Measurements from ENCODE around the gene GIMAP5. TPM values are rescaled to one million over a fixed set of nuclear protein-coding genes. Genes with fewer than 3 reads are reported as not detected.

Gene GIMAP5
- 3.7 TPM for total RNA-seq

- DNase-seq = no peak
Observed at GRCh38 chr7:150737265-150738055, at the start of gene GIMAP5. Gene GIMAP5 (plus strand): TSS chr7:150737418. CDS start chr7:150740885, 3,467 bp downstream.

- no peak for DNase-seq
Observed at GRCh38 chr7:150688630-150689029, 48.6 kb upstream of the GIMAP5 start.

- DNase-seq = no peak
Observed at GRCh38 chr7:150695654-150696053, 41.6 kb upstream of the GIMAP5 start.

- DNase-seq = no peak
Observed at GRCh38 chr7:150703209-150703608, 34.0 kb upstream of the GIMAP5 start.

- no peak for DNase-seq
Observed at GRCh38 chr7:150715293-150715692, 21.9 kb upstream of the GIMAP5 start.

- no peak for DNase-seq
Observed at GRCh38 chr7:150715738-150716137, 21.5 kb upstream of the GIMAP5 start.

GRCh38 chr7:150716368-150716767 lies 20.9 kb upstream of the GIMAP5 start, which contains the start of gene GIMAP1:
Gene GIMAP1 (plus strand): TSS chr7:150716613. CDS start chr7:150719048, 2,435 bp downstream.
- no peak for DNase-seq

GRCh38 chr7:150716939-150717338 lies 20.3 kb upstream of the GIMAP5 start:
- DNase-seq = no peak

GRCh38 chr7:150717814-150718420 lies 19.3 kb upstream of the GIMAP5 start:
- no peak for DNase-seq

- DNase-seq = no peak
Observed at GRCh38 chr7:150719436-150719835, 17.8 kb upstream of the GIMAP5 start.

GRCh38 chr7:150719960-150720891 lies 17.0 kb upstream of the GIMAP5 start:
- no peak for DNase-seq

- no peak for DNase-seq
Observed at GRCh38 chr7:150721970-150722373, 15.2 kb upstream of the GIMAP5 start.

- no peak for DNase-seq
Observed at GRCh38 chr7:150722431-150722931, 14.7 kb upstream of the GIMAP5 start.

GRCh38 chr7:150723467-150723866 lies 13.8 kb upstream of the GIMAP5 start:
- no peak for DNase-seq

GRCh38 chr7:150727381-150727780 lies 9.8 kb upstream of the GIMAP5 start:
- no peak for DNase-seq

- DNase-seq = no peak
Observed at GRCh38 chr7:150728011-150728410, 9.2 kb upstream of the GIMAP5 start.

GRCh38 chr7:150728609-150729008 lies 8.6 kb upstream of the GIMAP5 start:
- no peak for DNase-seq

- no peak for DNase-seq
Observed at GRCh38 chr7:150731916-150732315, 5.3 kb upstream of the GIMAP5 start.

GRCh38 chr7:150732786-150733481 lies 4.3 kb upstream of the GIMAP5 start:
- DNase-seq = no peak

- no peak for DNase-seq
Observed at GRCh38 chr7:150733482-150734095, 3.6 kb upstream of the GIMAP5 start.

GRCh38 chr7:150734254-150734653 lies 3.0 kb upstream of the GIMAP5 start:
- DNase-seq = no peak
